Common myeloid progenitor, CD34-positive (primary cell): ENCODE data around the gene CPD.

Experiments
- CTCF ChIA-PET: fragments of 350-600 bp; sonication (Branson Sonifier 250); formaldehyde crosslinking; loops from one replicate; lab custom pipeline; 2021; ENCODE audit warnings: antibody characterized with exemption; lab: Charles Lee
- POLR2A ChIA-PET: fragments of 350-600 bp; sonication (Branson Sonifier 250); formaldehyde crosslinking; loops from one replicate; lab custom pipeline; 2021; ENCODE audit warnings: antibody characterized with exemption; lab: Charles Lee
- DNase-seq, 3 donors: peaks; one replicate each; pipeline versions ENCODE4 v3.0.0 to v3.0.0-alpha.2; 2013
- H3K27ac ChIP-seq, 2 experiments: 1 replicate in 1 of 2; 2 replicates in 1 of 2; pipeline ENCODE4 v1.7.0; 2013; ENCODE audit warnings: inconsistent platforms in 2 of 2, low read length in 2 of 2, mild to moderate bottlenecking in 2 of 2, low read depth in 1 of 2, moderate library complexity in 1 of 2; ENCODE audit not compliant: severe bottlenecking in 2 of 2, insufficient read depth in 1 of 2, poor library complexity in 1 of 2
- H3K27me3 ChIP-seq, 5 experiments: replicated peaks in 2 of 5; 1 replicate in 3 of 5; 2 replicates in 2 of 5; pipeline versions ENCODE4 v1.6.1 to v1.7.0; 2013; ENCODE audit warnings: low read length in 4 of 5, mild to moderate bottlenecking in 2 of 5, moderate library complexity in 2 of 5, inconsistent platforms in 1 of 5; ENCODE audit not compliant: insufficient read depth in 5 of 5, control insufficient read depth in 4 of 5
- H3K36me3 ChIP-seq, 4 experiments: 1 replicate in 2 of 4; 2 replicates in 2 of 4; pipeline versions ENCODE4 v1.6.1 to v1.7.0; 2013; ENCODE audit warnings: low read length in 3 of 4, control low read depth in 1 of 4, mild to moderate bottlenecking in 1 of 4; ENCODE audit not compliant: control insufficient read depth in 4 of 4, insufficient read depth in 4 of 4
- H3K4me1 ChIP-seq, 4 experiments: 1 replicate in 3 of 4; 2 replicates in 1 of 4; pipeline versions ENCODE4 v1.6.1 to v1.7.1; 2013; ENCODE audit warnings: low read length in 3 of 4, mild to moderate bottlenecking in 3 of 4, control low read depth in 1 of 4, inconsistent platforms in 1 of 4, moderate library complexity in 1 of 4; ENCODE audit not compliant: control insufficient read depth in 4 of 4, insufficient read depth in 4 of 4; ENCODE audit errors: control extremely low read depth in 1 of 4
- H3K4me3 ChIP-seq, 7 experiments: 1 replicate in 4 of 7; 2 replicates in 3 of 7; pipeline versions ENCODE4 v1.5.1 to v1.7.0; 2013; ENCODE audit warnings: mild to moderate bottlenecking in 7 of 7, low read length in 6 of 7, moderate library complexity in 6 of 7, inconsistent platforms in 2 of 7, low read depth in 2 of 7, control low read depth in 1 of 7; ENCODE audit not compliant: insufficient read depth in 4 of 7, control insufficient read depth in 1 of 7; ENCODE audit errors: extremely low read depth in 1 of 7
- H3K9me3 ChIP-seq, 5 experiments: 1 replicate in 4 of 5; 2 replicates in 1 of 5; pipeline versions ENCODE4 v1.6.1 to v1.7.1; 2013; ENCODE audit warnings: low read length in 4 of 5, mild to moderate bottlenecking in 2 of 5, inconsistent platforms in 1 of 5, low read depth in 1 of 5, moderate library complexity in 1 of 5; ENCODE audit not compliant: control insufficient read depth in 4 of 5, insufficient read depth in 2 of 5; ENCODE audit errors: control extremely low read depth in 1 of 5
- WGBS: methylation state at CpG from one replicate; pipeline ENCODE4 v1.1.5; 2013; ENCODE audit not compliant: insufficient coverage; 5-methylcytosine and 5-hydroxymethylcytosine counted together

Gene CPD

DNA sequence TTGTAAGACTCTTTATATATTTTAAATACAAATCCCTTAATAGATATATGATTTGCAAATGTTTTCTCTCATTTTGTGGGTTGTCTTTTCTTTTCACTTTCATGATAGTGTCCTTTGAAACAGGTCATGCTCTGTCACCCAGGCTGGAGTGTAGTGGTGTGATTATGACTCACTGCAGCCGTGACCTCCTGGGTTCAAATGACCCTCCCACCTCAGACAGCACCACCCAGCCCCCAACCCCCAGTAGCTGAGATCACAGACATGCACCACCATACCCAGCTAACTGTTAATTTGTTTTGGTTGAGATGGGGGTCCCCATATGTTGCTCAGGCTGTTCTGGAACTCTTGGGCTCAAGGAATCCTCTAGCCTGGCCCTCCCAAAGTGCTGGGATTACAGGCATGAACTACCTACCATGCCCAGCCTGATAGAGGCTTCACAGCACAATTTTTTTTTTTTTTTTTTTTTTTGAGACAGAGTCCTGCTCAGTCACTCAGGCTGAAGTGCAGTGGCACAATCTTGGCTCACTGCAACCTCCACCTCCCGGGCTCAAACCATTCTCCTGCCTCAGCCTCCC lies 26.4 kb upstream of the CPD start:
- Histone ChIP-seq H3K4me3 (no peak overlapping the region), H3K27ac (no peak overlapping the region), H3K27me3 (no peaks in the 10 kb centered on the region), H3K36me3 (no peaks in the 10 kb centered on the region), H3K9me3 (no peaks in the 10 kb centered on the region), H3K4me1 (peaks cover 0 to 2% (median 0%) of the 10 kb centered on the region in 4 experiments)
- CTCF ChIA-PET, result interaction anchor here (1.7 kb wide), 1 partner anchor 11 kb away, joined by 4 read pairs; no protein-coding TSS in a partner anchor
- POLR2A ChIA-PET, result no interaction called here
- DNase-seq, result no peak
- WGBS, result 100% methylated on average over 1 of the region's 2 CpGs

DNA sequence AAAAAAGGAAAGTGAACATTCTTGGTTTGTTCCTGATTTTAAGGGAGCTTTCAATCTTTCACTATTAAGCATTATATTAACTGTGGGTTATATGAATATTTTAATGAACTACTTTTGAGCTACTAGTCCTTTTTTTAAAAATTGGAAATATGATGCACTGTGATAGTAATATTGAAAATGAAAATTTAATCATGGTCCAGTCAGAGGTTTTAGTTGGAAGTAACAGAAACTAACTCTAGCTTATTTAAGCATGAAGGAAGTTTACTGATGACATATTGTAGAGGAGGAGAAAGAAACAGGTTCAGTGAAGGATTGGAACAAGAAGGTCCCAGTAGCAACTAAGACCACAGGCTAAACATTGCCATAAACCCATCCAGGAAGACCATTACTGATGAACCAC lies 24.0 kb upstream of the CPD start:
- no peak for DNase-seq
- no peak overlapping the region for H3K27ac ChIP-seq
- H3K4me1 ChIP-seq, result peaks cover 0 to 2% (median 0%) of the 10 kb centered on the region in 4 experiments
- no peak overlapping the region for H3K4me3 ChIP-seq
- H3K36me3 ChIP-seq, result no peaks in the 10 kb centered on the region
- POLR2A ChIA-PET, result no interaction called here
- H3K27me3 ChIP-seq, result no peaks in the 10 kb centered on the region
- CTCF ChIA-PET, result interaction anchor here (2.0 kb wide), 1 partner anchor 26 kb away, joined by 5 read pairs; no protein-coding TSS in a partner anchor
- no peaks in the 10 kb centered on the region for H3K9me3 ChIP-seq

DNA sequence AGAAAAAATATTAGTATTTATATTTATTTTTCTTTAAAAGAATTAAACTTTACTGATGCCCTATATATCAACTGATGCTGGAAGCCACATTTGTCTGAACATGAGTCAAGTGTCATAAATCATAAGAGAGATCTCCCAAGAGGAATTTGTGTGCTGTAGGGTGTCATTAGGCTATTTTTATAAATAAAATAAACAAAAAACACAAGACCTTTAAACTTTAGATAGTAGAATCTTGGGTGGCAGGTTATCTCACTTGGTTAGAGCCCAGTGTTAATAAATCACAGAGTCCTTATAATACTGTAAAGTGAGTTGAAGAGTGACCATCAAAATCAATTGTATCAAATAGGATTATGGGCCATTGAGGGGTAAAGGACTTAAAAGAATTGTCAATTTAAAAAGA lies 21.3 kb upstream of the CPD start:
- DNase-seq, result no peak
- Histone ChIP-seq H3K36me3 (no peaks in the 10 kb centered on the region), H3K27ac (no peak overlapping the region), H3K4me1 (peaks cover 0 to 8% (median 2%) of the 10 kb centered on the region in 4 experiments), H3K9me3 (peaks cover 0 to 5% (median 3%) of the 10 kb centered on the region in 5 experiments), H3K27me3 (no peaks in the 10 kb centered on the region), H3K4me3 (no peak overlapping the region)
- ChIA-PET CTCF (interaction anchor here (0.9 kb wide), 1 partner anchor 53 kb away, joined by 3 read pairs; no protein-coding TSS in a partner anchor), POLR2A (no interaction called here)

DNA sequence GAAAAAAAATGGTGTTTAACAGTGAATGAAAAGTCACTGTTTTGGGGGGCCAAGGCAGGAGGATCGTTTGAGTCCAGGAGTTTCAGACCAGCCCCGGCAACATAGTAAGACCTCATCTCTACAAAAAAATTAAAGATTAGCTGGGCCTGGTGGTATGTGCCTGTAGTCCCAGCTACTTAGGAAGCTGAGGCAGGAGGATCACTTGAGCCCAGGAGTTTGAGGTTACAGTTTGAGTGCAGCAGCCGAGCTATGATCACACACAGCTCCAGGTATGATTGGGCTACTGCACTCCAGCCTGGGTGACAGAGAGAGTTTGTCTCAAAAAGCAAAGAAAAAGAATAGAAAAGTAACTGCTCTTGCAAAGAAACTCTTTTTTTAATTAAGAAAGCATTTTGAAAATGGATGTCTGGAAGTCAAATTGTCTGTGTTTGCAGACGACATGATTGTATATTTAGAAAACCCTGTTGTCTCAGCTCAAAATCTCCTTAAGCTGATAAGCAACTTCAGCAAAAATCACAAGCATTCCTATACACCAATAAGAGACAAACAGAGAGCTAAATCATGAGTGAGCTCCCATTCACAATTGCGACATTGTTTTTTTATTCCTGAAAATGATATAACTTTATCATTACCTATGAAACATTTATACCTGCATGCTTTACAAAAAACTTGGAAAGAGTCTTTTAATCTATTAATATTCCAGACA lies 20.5 kb upstream of the CPD start:
- ChIA-PET POLR2A (no interaction called here), CTCF (interaction anchor here (0.9 kb wide), 1 partner anchor 54 kb away, joined by 3 read pairs; no protein-coding TSS in a partner anchor)
- DNase-seq, result no peak
- Histone ChIP-seq H3K27me3 (no peaks in the 10 kb centered on the region), H3K4me1 (peaks cover 0 to 8% (median 4%) of the 10 kb centered on the region in 4 experiments), H3K36me3 (no peaks in the 10 kb centered on the region), H3K4me3 (no peak overlapping the region), H3K9me3 (peaks cover 0 to 5% (median 3%) of the 10 kb centered on the region in 5 experiments), H3K27ac (no peak overlapping the region)
- 94% methylated on average over 3 of the region's 5 CpGs for WGBS

DNA sequence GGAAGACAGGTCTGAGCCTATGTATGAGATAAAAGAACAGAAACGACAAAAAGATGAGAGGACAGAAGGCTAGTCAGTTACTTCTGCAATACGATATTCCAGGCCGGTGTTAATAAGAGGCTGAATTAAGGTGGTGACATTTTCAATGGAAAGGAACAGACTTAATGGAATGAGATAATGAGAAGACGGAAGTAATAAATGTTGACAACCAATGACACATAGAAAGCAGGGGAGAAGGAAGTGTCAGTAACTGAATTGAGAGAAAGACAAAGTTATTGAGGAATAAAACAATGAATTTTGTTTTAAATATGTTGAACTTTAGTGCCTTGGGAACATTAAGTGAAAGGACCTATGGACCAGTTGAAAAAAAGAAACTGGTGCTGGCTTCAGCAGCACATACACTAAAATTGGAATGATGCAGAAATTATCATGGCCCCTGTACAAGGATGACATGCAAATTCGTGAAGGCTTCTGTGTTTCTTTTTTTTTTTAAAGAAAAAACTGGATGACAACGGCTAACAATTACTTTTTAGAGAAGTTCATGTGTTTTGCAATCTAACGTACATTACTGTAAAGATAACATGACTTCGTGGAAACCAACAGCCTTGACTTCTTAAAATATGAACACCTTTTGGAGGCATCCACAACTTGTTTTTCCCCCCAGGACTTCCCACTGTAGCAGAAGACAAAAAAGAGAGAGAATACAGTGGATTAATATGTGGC lies 18.5 kb upstream of the CPD start:
- POLR2A ChIA-PET, result no interaction called here
- Histone ChIP-seq H3K36me3 (no peaks in the 10 kb centered on the region), H3K9me3 (peaks cover 0 to 5% (median 3%) of the 10 kb centered on the region in 5 experiments), H3K27ac (no peak overlapping the region), H3K27me3 (no peaks in the 10 kb centered on the region), H3K4me3 (no peak overlapping the region), H3K4me1 (peaks cover 5 to 20% (median 8%) of the 10 kb centered on the region in 4 experiments)
- CTCF ChIA-PET, result no interaction called here
- WGBS, result 91% methylated on average over 6 of the region's 8 CpGs
- DNase-seq, result peak in 2 of 3 donors; percentile 32 to 45

DNA sequence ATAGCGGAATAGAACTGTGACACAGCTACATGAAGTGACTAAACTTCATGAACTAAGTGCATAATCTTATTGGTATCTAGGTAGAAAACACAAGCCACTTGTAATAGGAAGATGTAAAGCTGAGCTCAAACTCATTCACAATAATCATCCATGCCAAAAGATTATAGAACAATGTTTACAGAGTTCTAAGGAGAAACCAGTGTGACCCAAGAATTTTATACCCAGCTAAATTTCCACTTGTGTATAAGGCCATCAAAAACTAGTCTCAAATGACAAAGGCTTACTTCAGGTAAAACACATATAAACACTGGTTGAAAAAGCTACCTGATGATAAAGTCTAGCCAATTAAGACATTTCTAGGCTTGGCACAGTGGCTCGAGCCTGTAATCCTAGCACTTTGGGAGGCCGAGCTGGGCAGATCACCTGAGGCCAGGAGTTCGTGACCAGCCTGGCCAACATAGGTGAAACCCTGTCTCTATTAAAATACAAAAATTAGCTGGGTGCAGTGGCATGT lies 16.9 kb upstream of the CPD start:
- H3K27ac ChIP-seq, result no peak overlapping the region
- CTCF ChIA-PET, result interaction anchor here (0.6 to 1.2 kb wide), 6 partner anchors 15 to 266 kb away, joined by 3 to 5 read pairs (median 3); partner anchors contain the start of gene GOSR1
- WGBS, result 100% methylated on average over 2 of the region's 4 CpGs
- POLR2A ChIA-PET, result no interaction called here
- H3K4me3 ChIP-seq, result no peak overlapping the region
- no peak for DNase-seq
- H3K9me3 ChIP-seq, result peaks cover 0 to 5% (median 3%) of the 10 kb centered on the region in 5 experiments
- no peaks in the 10 kb centered on the region for H3K27me3 ChIP-seq
- no peaks in the 10 kb centered on the region for H3K36me3 ChIP-seq
- H3K4me1 ChIP-seq, result peaks cover 5 to 20% (median 8%) of the 10 kb centered on the region in 4 experiments
